Adrenal gland (tissue), 5 donors: ENCODE results near the gene GABRR3.

Experiments
- POLR2A ChIP-seq, 2 donors: fragments of 450-650 bp; IDR thresholded peaks; one replicate each; pipeline ENCODE4 v1.6.1; 2017; ENCODE audit warnings: antibody characterized with exemption in 2 of 2, mild to moderate bottlenecking in 2 of 2, moderate library complexity in 1 of 2
- TF ChIP-seq, protein P1 (sequence below), 6 experiments: fragments of 450-650 bp in 4 of 6; fragments of 200-600 bp in 2 of 6; sonication (generic) in 1 of 6; IDR thresholded peaks; 1 replicate in 5 of 6; 2 replicates in 1 of 6; pipeline versions ENCODE4 v1.5.1 to v1.8.0; 2016 to 2021; ENCODE audit warnings: antibody characterized with exemption in 6 of 6, mild to moderate bottlenecking in 2 of 6, moderate library complexity in 1 of 6
- donor health status: DM: no; HTN: no; CAD: no.

DNA sequence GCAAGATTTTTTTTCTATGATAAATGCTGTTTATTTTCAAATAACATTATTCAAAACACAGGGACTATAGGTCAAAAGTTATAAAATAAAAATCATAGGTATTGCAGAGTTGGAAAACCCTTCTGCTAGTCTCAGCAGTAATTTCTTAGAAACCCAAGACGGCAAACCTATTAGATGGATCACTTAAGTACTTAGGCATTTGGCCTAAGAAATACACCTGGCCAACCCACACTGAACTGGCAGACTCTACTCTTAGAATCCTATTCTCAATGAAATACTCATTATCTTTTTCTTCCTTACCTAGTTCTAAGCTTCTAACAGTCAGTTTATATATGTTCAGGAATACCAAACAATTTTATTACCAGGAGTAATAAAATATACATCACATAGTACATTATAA is 32.4 kb downstream of the GABRR3 start:
- TF ChIP-seq, protein P1, sequence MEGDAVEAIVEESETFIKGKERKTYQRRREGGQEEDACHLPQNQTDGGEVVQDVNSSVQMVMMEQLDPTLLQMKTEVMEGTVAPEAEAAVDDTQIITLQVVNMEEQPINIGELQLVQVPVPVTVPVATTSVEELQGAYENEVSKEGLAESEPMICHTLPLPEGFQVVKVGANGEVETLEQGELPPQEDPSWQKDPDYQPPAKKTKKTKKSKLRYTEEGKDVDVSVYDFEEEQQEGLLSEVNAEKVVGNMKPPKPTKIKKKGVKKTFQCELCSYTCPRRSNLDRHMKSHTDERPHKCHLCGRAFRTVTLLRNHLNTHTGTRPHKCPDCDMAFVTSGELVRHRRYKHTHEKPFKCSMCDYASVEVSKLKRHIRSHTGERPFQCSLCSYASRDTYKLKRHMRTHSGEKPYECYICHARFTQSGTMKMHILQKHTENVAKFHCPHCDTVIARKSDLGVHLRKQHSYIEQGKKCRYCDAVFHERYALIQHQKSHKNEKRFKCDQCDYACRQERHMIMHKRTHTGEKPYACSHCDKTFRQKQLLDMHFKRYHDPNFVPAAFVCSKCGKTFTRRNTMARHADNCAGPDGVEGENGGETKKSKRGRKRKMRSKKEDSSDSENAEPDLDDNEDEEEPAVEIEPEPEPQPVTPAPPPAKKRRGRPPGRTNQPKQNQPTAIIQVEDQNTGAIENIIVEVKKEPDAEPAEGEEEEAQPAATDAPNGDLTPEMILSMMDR (IDR thresholded peaks at IDR 0.05), result no peak
- TF ChIP-seq POLR2A (IDR thresholded peaks at IDR 0.05), result no peak
